GM12872 (cell line): ENCODE results near the gene ATG10.
A peak's percentile ranks its signal among the peaks of the same experiment; 100 is the strongest.

Experiments
- TF ChIP-seq, protein P1 (sequence below): IDR thresholded peaks from 3 replicates; pipeline ENCODE4 v1.5.1; 2011; ENCODE audit warnings: low read depth, mild to moderate bottlenecking, low read length, moderate library complexity; ENCODE audit not compliant: insufficient read depth

Gene ATG10

DNA sequence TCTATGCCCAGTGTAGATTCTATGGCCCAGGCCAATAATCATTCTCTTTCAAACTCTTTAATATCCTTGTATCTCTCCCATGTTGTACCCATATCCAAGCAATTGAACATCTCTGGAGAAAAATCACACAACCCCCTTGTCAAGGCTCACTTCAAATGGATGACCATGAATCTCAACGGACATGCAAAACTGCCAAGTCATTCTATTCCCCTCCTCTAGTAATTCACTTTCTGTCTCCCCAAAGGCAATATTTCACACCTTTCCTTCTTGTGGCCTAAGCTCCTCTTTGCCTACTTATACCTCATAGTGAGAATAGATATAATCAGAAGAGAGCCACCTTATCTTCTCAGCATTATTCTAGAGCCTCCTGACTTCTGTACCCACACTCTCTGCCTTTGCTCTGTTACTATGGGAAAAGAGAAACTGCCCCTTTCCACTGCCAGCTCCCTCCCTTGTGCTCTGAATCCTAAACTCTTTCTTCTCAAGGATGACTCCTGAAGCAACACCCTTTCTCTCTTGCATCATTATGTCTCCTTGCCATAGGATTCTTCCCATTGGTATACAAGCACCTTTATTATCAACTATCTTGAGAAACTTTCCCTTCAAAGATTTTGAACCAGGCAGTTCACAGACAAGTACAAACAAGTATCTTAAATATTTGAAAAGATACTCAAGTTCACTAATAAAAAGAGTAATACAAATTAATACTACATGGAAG lies 240.2 kb downstream of the ATG10 start:
- TF ChIP-seq, protein P1, sequence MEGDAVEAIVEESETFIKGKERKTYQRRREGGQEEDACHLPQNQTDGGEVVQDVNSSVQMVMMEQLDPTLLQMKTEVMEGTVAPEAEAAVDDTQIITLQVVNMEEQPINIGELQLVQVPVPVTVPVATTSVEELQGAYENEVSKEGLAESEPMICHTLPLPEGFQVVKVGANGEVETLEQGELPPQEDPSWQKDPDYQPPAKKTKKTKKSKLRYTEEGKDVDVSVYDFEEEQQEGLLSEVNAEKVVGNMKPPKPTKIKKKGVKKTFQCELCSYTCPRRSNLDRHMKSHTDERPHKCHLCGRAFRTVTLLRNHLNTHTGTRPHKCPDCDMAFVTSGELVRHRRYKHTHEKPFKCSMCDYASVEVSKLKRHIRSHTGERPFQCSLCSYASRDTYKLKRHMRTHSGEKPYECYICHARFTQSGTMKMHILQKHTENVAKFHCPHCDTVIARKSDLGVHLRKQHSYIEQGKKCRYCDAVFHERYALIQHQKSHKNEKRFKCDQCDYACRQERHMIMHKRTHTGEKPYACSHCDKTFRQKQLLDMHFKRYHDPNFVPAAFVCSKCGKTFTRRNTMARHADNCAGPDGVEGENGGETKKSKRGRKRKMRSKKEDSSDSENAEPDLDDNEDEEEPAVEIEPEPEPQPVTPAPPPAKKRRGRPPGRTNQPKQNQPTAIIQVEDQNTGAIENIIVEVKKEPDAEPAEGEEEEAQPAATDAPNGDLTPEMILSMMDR = no peak

DNA sequence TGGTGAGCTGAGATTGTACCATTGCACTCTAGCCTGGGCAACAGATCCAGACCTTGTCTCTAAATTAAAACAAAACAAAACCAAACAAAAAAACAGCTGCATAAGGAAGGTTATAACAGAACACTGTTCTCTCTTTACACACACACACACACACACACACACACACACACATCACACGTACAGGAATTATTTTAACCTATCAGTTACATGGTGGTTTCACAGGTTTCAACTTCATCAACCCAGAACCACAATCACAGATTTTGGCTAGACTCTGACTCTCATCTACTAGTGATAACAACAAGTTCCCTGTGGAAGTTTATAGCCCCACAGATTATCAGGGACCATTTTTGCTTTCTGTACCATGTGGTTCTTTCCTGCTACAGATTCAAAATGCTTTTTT lies 246.1 kb downstream of the ATG10 start:
- TF ChIP-seq, protein P1 = no peak

DNA sequence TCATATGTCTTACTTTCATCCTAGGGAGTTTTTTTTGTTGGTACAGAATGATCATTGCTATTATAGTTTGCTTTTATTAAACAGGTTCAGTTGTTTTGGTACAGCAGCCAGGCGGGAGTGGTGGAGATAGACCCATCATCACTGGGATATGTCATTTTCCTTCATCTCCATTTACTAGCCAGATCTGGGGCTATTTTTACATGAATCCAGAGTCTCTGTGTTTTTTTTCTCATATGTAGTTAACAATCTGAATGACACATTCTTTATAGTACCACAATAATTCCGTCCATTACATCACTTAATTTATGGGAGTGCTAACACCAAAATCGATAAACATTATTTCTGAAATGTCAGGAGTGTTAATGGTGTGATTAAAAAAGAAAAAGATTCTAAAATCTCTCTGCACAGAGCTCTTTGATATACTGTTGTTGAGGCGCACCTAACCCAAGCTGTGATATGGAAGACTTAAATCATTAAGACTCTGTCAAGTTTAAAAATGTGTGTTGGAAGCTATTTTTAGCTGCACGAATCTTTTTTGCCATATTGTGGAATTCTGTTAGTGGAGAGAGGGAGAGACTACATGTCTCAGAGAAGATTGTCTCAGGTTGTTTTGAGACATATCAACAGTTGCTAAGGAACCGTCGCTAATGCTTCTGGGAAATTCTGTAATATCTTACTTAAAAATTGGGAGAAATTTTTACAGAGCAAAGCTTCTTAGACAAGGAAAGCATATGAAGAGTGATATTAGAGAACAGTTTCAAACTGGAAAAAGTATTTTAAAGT lies 246.7 kb downstream of the ATG10 start:
- TF ChIP-seq, protein P1 = no peak

DNA sequence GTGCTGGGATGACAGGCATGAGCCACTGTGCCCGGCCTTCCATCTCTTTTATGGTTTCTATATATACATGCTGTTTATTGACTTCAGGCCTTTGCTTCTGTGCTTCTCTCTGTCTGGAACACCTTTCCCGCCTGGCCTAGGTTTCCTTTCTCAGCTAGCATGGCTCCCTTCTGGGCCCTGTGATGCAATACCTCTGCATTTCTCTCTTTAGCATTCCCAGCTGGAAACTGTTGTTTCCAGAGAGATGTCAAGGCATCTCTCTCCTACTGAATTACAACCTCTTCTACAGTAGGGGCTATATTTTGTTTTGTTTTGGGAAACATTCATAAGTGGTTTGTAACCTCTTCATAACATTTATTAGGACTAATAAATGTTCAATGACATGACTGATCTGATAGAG lies 249.2 kb downstream of the ATG10 start:
- TF ChIP-seq, protein P1 = no peak

DNA sequence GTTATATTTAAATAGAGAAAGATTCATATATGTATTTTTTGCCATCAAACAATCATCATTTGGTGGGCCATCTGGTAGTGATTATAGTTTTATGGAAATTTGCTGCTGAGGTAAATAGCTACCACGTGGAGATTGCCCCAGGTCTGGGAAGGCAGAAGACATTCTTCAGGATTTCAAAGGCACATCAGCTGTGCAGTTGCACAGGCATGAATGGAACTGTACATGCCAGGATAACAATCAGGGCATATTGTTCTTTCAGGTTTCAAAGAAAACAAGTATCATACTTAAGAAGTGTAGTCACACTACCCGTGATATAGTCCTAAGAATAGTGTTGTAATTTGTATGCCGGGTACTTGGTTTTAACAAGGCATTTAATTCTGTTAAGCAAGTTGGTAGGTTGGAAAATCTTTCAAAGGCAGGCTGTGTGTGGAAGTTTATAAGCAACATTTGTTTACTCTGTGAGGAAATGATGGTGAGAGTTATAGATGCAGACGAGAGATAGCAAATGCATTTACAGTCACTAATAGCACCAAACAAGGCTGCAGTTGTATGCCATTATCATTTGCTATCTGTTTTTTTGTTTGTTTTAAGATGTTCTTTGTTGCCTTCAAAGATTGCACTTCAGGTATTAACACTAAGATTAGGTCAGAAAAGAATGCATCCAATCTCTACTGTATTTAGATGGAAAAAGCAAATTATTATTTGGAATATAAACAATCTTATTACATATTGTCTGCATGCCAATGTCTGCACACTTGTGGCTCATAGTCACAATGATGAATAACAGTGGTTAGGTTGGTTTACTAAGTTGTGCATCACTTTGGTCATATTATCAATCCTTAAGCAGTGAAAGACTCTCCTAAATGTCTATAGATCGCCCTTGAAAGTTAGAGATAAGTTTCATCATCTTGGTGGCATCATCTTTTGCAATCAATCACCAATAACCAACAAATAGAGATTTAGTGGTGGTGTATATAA lies 251.1 kb downstream of the ATG10 start:
- TF ChIP-seq, protein P1 = no peak

DNA sequence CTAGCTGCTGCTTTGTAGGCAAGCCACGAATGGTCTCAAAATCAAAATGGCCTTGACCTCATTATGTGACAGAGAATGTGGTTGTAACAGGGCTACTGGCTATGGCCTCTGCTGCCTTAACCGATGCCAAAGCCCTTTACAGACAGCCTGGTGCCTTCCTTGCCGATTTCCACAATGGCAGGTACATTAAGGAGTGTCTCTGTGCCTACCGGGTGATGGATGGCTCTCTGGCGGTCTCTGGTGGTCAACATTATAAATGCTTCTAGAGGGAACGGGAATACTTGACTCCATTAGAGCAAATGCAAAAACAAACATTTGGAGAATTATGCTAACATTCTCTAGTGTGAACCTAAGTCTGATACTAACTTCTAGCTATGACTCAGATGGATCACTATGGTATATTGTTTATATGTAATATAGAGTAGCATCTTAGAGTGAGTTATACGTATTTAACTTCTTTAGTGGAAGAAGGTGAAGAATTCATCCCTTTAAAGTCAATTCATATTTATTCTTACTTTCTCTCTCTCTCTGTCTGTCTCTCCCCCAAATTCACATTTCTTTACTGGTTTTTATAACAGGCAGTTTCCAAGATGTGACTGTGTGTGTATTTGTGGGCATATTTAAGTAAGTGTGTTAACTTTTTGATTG lies 253.8 kb downstream of the ATG10 start:
- TF ChIP-seq, protein P1 = peak; percentile 84

DNA sequence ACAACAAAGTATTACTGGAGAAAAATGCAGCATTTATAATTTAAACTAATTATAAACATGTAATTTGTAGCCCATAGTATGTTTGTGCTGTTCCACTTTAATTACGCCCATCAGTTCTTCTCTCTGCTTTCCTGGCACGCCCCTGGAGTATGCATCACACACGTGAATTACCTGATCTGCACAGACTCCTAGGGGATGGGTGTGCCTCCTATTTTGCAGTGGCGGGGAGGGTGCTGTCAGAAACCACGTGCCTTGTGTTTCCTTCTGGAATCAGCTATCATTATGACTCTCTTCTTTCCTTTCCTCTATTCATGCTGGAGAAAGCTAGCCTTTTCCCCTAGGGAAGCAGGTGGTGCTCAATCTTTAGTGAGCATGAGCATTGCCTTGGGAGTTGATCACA lies 263.1 kb downstream of the ATG10 start:
- TF ChIP-seq, protein P1 = no peak
